ENCODE results near the gene ZBTB3. TPM values are rescaled to one million over a fixed set of nuclear protein-coding genes. Genes with fewer than 3 reads are reported as not detected.

ZBTB3 gene
- total and polyA plus RNA-seq, 2 of the 8 experiments (the other 6 are each of a cell fraction or from before 2014, with no cell fraction given) = 30.2 to 76.9 TPM

GRCh38 chr11:62755086-62755615 lies 1.2 kb upstream of the ZBTB3 start:
- Histone ChIP-seq H3K4me2 (ENCODE audit: insufficient read depth in 1 of 2, low read depth in 2 of 2, low read length in 2 of 2) (peak overlapping the region; percentile 15 to 82; a peak in 3 of 4 replicates), H3K36me3 (ENCODE audit: control insufficient read depth in 2 of 4, insufficient read depth in 4 of 4, low read length in 3 of 4) (peaks cover 13 to 27% (median 15%) of the 10 kb centered on the region in 4 experiments)
- CTCF ChIA-PET (ENCODE audit: partially characterized antibody) = interaction anchor here (1.2 to 5.4 kb wide), 5 partner anchors 12 to 99 kb away, joined by 3 to 48 read pairs (median 4); partner anchors contain the start of gene TAF6L

More at GRCh38 chr11:62755086-62755615, 1.2 kb upstream of the ZBTB3 start:
- Histone ChIP-seq H3K4me3 (ENCODE audit: extremely low read depth in 1 of 4, insufficient read depth in 2 of 4, low read depth in 3 of 4, low read length in 4 of 4) (no peak overlapping the region), H4K5ac (ENCODE audit: insufficient read length, low read depth, low read length) (no peak overlapping the region), H2BK20ac (ENCODE audit: low read length) (no peak overlapping the region), H4K20me1 (replicated peaks in 1 of 2; ENCODE audit: control insufficient read depth in 1 of 2, insufficient read depth in 2 of 2, low read length in 2 of 2) (peaks cover 14 to 16% of the 10 kb centered on the region in 2 experiments), H2BK15ac (ENCODE audit: low read length) (no peak overlapping the region), H3K9me3 (ENCODE audit: insufficient read depth in 2 of 2, low read depth in 1 of 2, low read length in 1 of 2) (no peaks in the 10 kb centered on the region), H2AFZ (ENCODE audit: low read length) (no peak overlapping the region), H2BK5ac (ENCODE audit: low read depth, low read length) (0 out of 2 replicates have a peak overlapping the region, but pooled peaks have one; percentile 35), H3K4me1 (replicated peaks in 1 of 4; ENCODE audit: control insufficient read depth in 3 of 4, insufficient read depth in 4 of 4, low read length in 3 of 4) (peaks cover 4 to 9% (median 6%) of the 10 kb centered on the region in 4 experiments), H3K27me3 (replicated peaks in 1 of 4; ENCODE audit: control insufficient read depth in 3 of 4, extremely low read depth in 1 of 4, insufficient read depth in 3 of 4, low read length in 3 of 4) (no peaks in the 10 kb centered on the region), H3K23ac (ENCODE audit: insufficient read length) (no peak overlapping the region), H2BK12ac (ENCODE audit: low read depth, low read length) (no peak overlapping the region), H3K27ac (ENCODE audit: low read depth, low read length) (no peak overlapping the region), H3K56ac (replicated peaks; ENCODE audit: insufficient read length, low read depth, low read length) (no peak overlapping the region), H4K8ac (ENCODE audit: extremely low read depth, insufficient read depth, low read length) (no peak overlapping the region), H3K9ac (replicated peaks in 1 of 4; ENCODE audit: extremely low read depth in 1 of 4, low read depth in 3 of 4, low read length in 3 of 4) (no peak overlapping the region), H3K23me2 (ENCODE audit: low read depth, low read length) (no peaks in the 10 kb centered on the region; the same call in 1 of the 2 replicates), H3K18ac (ENCODE audit: extremely low read depth, low read length) (no peak overlapping the region), H4K91ac (replicated peaks; ENCODE audit: insufficient read length, low read length) (no peak overlapping the region), H3K79me1 (ENCODE audit: low read depth, low read length) (peaks cover 16% of the 10 kb centered on the region), H3K79me2 (ENCODE audit: control insufficient read depth in 1 of 2, insufficient read depth in 2 of 2, low read length in 2 of 2) (peaks cover 10 to 48% of the 10 kb centered on the region in 2 experiments), H3K4ac (replicated peaks; ENCODE audit: insufficient read length, low read depth, low read length) (no peak overlapping the region), H3K14ac (ENCODE audit: insufficient read length) (no peak overlapping the region), H2AK5ac (ENCODE audit: low read depth, low read length) (no peak overlapping the region), H2BK120ac (replicated peaks; ENCODE audit: low read depth, low read length) (no peak overlapping the region)
- TF ChIP-seq TEAD4 (IDR thresholded peaks at IDR 0.05; ENCODE audit: low read depth, low read length) (no peak), TBP (IDR thresholded peaks at IDR 0.05; ENCODE audit: low read depth, low read length) (no peak), BACH1 (IDR thresholded peaks at IDR 0.05; ENCODE audit: low read length) (no peak), GTF2F1 (IDR thresholded peaks at IDR 0.05; ENCODE audit: borderline replicate concordance, low read depth, low read length) (no peak), KDM4A (IDR thresholded peaks at IDR 0.05; ENCODE audit: low read depth, low read length, severe bottlenecking) (no peak), NANOG (IDR thresholded peaks at IDR 0.05; ENCODE audit: insufficient read depth, low read depth, low read length, poor library complexity, severe bottlenecking) (no peak), MAX (IDR thresholded peaks at IDR 0.05) (no peak), PHF8 (conservative IDR thresholded peaks at IDR 0.05; ENCODE audit: low read depth, low read length) (no peak), SRF (IDR thresholded peaks at IDR 0.05; ENCODE audit: low read depth, low read length) (no peak), RBBP5 (IDR thresholded peaks at IDR 0.05; ENCODE audit: borderline replicate concordance, low read depth, low read length) (no peak)
- POLR2A ChIA-PET (ENCODE audit: partially characterized antibody) = interaction anchor here (0.6 to 16.9 kb wide), 13 partner anchors 7 to 136 kb away, joined by 3 to 192 read pairs (median 29); partner anchors contain the start of genes BSCL2, C11orf98, CSKMT and GANAB
- 85% methylated on average over 10 of the region's 10 CpGs; no CpG with 5 or more reads in 1 of the 2 experiments for WGBS, 2 experiments (ENCODE audit: extremely low coverage in 1 of 2, insufficient coverage in 1 of 2, insufficient read length in 1 of 2, insufficient replicate concordance in 2 of 2, low coverage in 1 of 2, low lambda C conversion rate in 2 of 2, missing lambda C conversion rate in 1 of 2)
- FAIRE-seq (no peak), DNase-seq (ENCODE audit: low read depth in 1 of 2, low spot score in 2 of 2) (no peak)
